Measurements from ENCODE around the gene PPA1. TPM values are rescaled to one million over a fixed set of nuclear protein-coding genes. Genes with fewer than 3 reads are reported as not detected.

The PPA1 gene
- total and polyA plus RNA-seq, 2 of the 4 experiments (the other 2 are of a cell fraction), result 78.6 to 102 TPM

GRCh38 chr10:70191161-70191971, 41.9 kb downstream of the PPA1 start (continued):
- TF ChIP-seq, protein P1, sequence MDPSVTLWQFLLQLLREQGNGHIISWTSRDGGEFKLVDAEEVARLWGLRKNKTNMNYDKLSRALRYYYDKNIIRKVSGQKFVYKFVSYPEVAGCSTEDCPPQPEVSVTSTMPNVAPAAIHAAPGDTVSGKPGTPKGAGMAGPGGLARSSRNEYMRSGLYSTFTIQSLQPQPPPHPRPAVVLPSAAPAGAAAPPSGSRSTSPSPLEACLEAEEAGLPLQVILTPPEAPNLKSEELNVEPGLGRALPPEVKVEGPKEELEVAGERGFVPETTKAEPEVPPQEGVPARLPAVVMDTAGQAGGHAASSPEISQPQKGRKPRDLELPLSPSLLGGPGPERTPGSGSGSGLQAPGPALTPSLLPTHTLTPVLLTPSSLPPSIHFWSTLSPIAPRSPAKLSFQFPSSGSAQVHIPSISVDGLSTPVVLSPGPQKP (IDR thresholded peaks at IDR 0.05; ENCODE audit: borderline replicate concordance, low read depth, low read length), result no peak
- no peak for TF ChIP-seq MXI1 (IDR thresholded peaks at IDR 0.05; ENCODE audit: borderline replicate concordance, low read depth, low read length)

GRCh38 chr10:70190581-70190980, 42.6 kb downstream of the PPA1 start:
- Histone ChIP-seq H4K91ac (ENCODE audit: insufficient read depth, low read depth, low read length) (peak overlapping the region; percentile 56), H2BK15ac (ENCODE audit: low read depth, low read length) (peak overlapping the region; percentile 68; the same call in 2 of the 3 replicates), H4K8ac (ENCODE audit: low read depth in 2 of 2, low read length in 2 of 2) (peak overlapping the region; percentile 50 to 62; a peak in 3 of 4 replicates), H3K27ac (ENCODE audit: insufficient read depth, low read length) (peak overlapping the region; percentile 72; the same call in 1 of the 2 replicates), H2BK20ac (ENCODE audit: low read depth, low read length) (peak overlapping the region; percentile 68), H3K14ac (replicated peaks; ENCODE audit: low read depth, low read length) (peak overlapping the region; percentile 28), H3K56ac (ENCODE audit: extremely low read depth, insufficient read depth, low read length) (no peak overlapping the region), H3K4me2 (ENCODE audit: low read depth, low read length) (peak overlapping the region; percentile 42), H3K36me3 (ENCODE audit: control insufficient read depth, insufficient read depth, low read length) (no peaks in the 10 kb centered on the region), H3K23ac (ENCODE audit: low read depth, low read length) (peak overlapping the region; percentile 39; the same call in 1 of the 2 replicates), H3K4me3 (ENCODE audit: insufficient read depth, low read depth, low read length) (no peak overlapping the region), H2AFZ (replicated peaks; ENCODE audit: low read length, poor library complexity) (peak overlapping the region; percentile 58), H2AK5ac (ENCODE audit: low read depth, low read length) (peak overlapping the region; percentile 61), H2BK5ac (ENCODE audit: low read depth, low read length, poor library complexity, severe bottlenecking) (peak overlapping the region; percentile 19), H3K27me3 (ENCODE audit: control insufficient read depth, insufficient read depth, low read length) (no peaks in the 10 kb centered on the region), H3K9me1 (ENCODE audit: insufficient read depth, low read length) (peaks cover 24% of the 10 kb centered on the region), H3K9me3 (ENCODE audit: control insufficient read depth, insufficient read depth, low read length) (no peaks in the 10 kb centered on the region), H3K79me1 (ENCODE audit: low read depth in 1 of 2, low read length in 2 of 2) (peaks cover 0 to 20% of the 10 kb centered on the region in 2 experiments; a peak in 2 of 4 replicates), H3K4me1 (ENCODE audit: control insufficient read depth, insufficient read depth, low read length) (peaks cover 37% of the 10 kb centered on the region), H4K5ac (ENCODE audit: low read depth, low read length) (peak overlapping the region; percentile 58), H3K9ac (ENCODE audit: low read depth, low read length) (no peak overlapping the region), H2AK9ac (replicated peaks; ENCODE audit: low read depth, low read length, poor library complexity) (no peak overlapping the region), H2BK120ac (ENCODE audit: low read depth, low read length) (peak overlapping the region; percentile 75), H3K18ac (ENCODE audit: low read depth, low read length) (peak overlapping the region; percentile 75), H3K4ac (ENCODE audit: low read depth, low read length) (peak overlapping the region; percentile 30), H4K20me1 (ENCODE audit: insufficient read depth, low read length) (no peaks in the 10 kb centered on the region)
- CTCF ChIA-PET, result interaction anchor here (0.5 to 1.0 kb wide), 4 partner anchors 20 to 404 kb away, joined by 3 read pairs; partner anchors contain the start of gene TYSND1
- BruUV-seq (replicated peaks), result no TSS peak
- no peak for DNase-seq
- no CpG with 5 or more reads among the region's 5 CpGs for WGBS, 2 experiments (ENCODE audit: extremely low coverage in 2 of 2, insufficient read length in 1 of 2)
- in situ Hi-C loops (cut with MboI; ENCODE audit: low sequenced_read_pairs), result no loop called here
- POLR2A ChIA-PET (ENCODE audit: unreplicated experiment), result interaction anchor here (0.6 to 2.0 kb wide), 2 partner anchors 20 to 40 kb away, joined by 3 to 9 read pairs; partner anchors contain the start of gene SAR1A
- TF ChIP-seq, protein P1 (IDR thresholded peaks at IDR 0.05; ENCODE audit: borderline replicate concordance, low read depth, low read length), result no peak
- intact Hi-C loops (cut with micrococcal nuclease), result no loop called here
- dilution Hi-C loops (cut with HindIII; ENCODE audit: low sequenced_read_pairs, unreplicated experiment), result no loop called here
- ATAC-seq (ENCODE audit: low read depth), result peak; percentile 25; the same call in 1 of the 2 replicates

All from IMR-90 (cell line).